K562 (cell line): ENCODE measurements around the gene TUT7. TPM values are rescaled to one million over a fixed set of nuclear protein-coding genes. Genes with fewer than 3 reads are reported as not detected.

Experiments used
- ATAC-seq: fragments of 200-7000 bp; cut with Tn5 transposase; 3 replicates; pipeline ENCODE4 v1.9.1; 2020; ENCODE audit warnings: moderate library complexity
- BruUV-seq: library from RNA; stranded (reverse); fragments of 400-500 nt; replicated peaks from 2 replicates; lab custom pipeline; 2021; lab: Mats Ljungman, UMichigan
- CTCF ChIA-PET: fragments of 300-600 bp; formaldehyde crosslinking; extraction: SDS; loops from one replicate; lab custom pipeline; 2021; ENCODE audit warnings: low intra/inter-chr PET ratio; lab: Yijun Ruan, JAX
- POLR2A ChIA-PET: fragments of 300-600, 350-650 bp; sonication (Branson Sonifier 250); formaldehyde crosslinking; extraction: SDS; loops from one replicate; lab custom pipeline; 2021; ENCODE audit warnings: antibody characterized with exemption, inconsistent platforms; lab: Yijun Ruan, JAX
- DNase-seq, 4 experiments: peaks; one replicate each; pipeline versions ENCODE4 v3.0.0 to v3.0.0-alpha.2; 2011 to 2018; ENCODE audit warnings: low spot score in 3 of 4, mixed read lengths in 3 of 4; ENCODE audit errors: extremely low read depth in 1 of 4
- FAIRE-seq: peaks from 2 replicates; lab custom pipeline; 2011; peaks lifted over from hg19 to GRCh38; lab: Jason Lieb, UNC
- H2AFZ ChIP-seq: 2 replicates; pipeline ENCODE4 v1.6.0; 2011; ENCODE audit warnings: low read depth, low read length, control low read depth, inconsistent platforms
- H3K27ac ChIP-seq: fragments of 200-600 bp; 3 replicates; pipeline ENCODE4 v1.8.0; 2011; ENCODE audit warnings: low read depth, mild to moderate bottlenecking, control low read depth, inconsistent platforms, low read length, moderate library complexity, mixed read lengths; ENCODE audit errors: extremely low read depth
- H3K27me3 ChIP-seq, 2 experiments: fragments of 300-600 bp in 1 of 2; 2 replicates in 1 of 2; 3 replicates in 1 of 2; pipeline versions ENCODE4 v1.6.0 to v1.8.0; 2011; ENCODE audit warnings: inconsistent platforms in 2 of 2, low read length in 2 of 2, mild to moderate bottlenecking in 1 of 2, mixed read lengths in 1 of 2, moderate library complexity in 1 of 2; ENCODE audit not compliant: control insufficient read depth in 2 of 2, insufficient read depth in 2 of 2
- H3K36me3 ChIP-seq: fragments of 300-600 bp; 3 replicates; pipeline ENCODE4 v1.8.0; 2011; ENCODE audit warnings: mild to moderate bottlenecking, low read length, inconsistent platforms; ENCODE audit not compliant: control insufficient read depth, insufficient read depth
- H3K4me1 ChIP-seq, 2 experiments: fragments of 200-600 bp in 1 of 2; replicated peaks in 1 of 2; 2 replicates in 1 of 2; 3 replicates in 1 of 2; pipeline versions ENCODE4 v1.5.1 to v1.8.0; 2011; ENCODE audit warnings: inconsistent platforms in 2 of 2, low read length in 2 of 2, mild to moderate bottlenecking in 1 of 2, mixed read lengths in 1 of 2, moderate library complexity in 1 of 2; ENCODE audit not compliant: control insufficient read depth in 2 of 2, insufficient read depth in 2 of 2
- H3K4me2 ChIP-seq: 2 replicates; pipeline ENCODE4 v1.6.1; 2011; ENCODE audit warnings: low read length, control low read depth, inconsistent platforms, mixed read lengths; ENCODE audit not compliant: insufficient read depth
- H3K4me3 ChIP-seq: fragments of 200-600 bp; sonication (generic), shearing (Covaris generic); 2 replicates; pipeline ENCODE4 v1.5.1; 2016; ENCODE audit warnings: control low read depth, inconsistent platforms
- H3K79me2 ChIP-seq: fragments of 200-600 bp; 3 replicates; pipeline ENCODE4 v1.8.0; 2011; ENCODE audit warnings: low read length, inconsistent platforms; ENCODE audit not compliant: control insufficient read depth, insufficient read depth
- H3K9ac ChIP-seq, 2 experiments: 2 replicates each; pipeline versions ENCODE4 v1.6.0 to v1.6.1; 2011; ENCODE audit warnings: low read depth in 2 of 2, low read length in 2 of 2, control low read depth in 1 of 2, inconsistent platforms in 1 of 2, mild to moderate bottlenecking in 1 of 2, mixed read lengths in 1 of 2; ENCODE audit not compliant: insufficient read depth in 1 of 2
- H3K9me1 ChIP-seq: one replicate; pipeline ENCODE4 v1.6.0; 2011; ENCODE audit warnings: inconsistent platforms, mild to moderate bottlenecking, low read length, moderate library complexity; ENCODE audit not compliant: control insufficient read depth, insufficient read depth
- H3K9me3 ChIP-seq: replicated peaks from 2 replicates; pipeline ENCODE4 v1.5.1; 2011; ENCODE audit warnings: low read depth, low read length, inconsistent platforms; ENCODE audit not compliant: control insufficient read depth, insufficient read depth
- H4K20me1 ChIP-seq: replicated peaks from 2 replicates; pipeline ENCODE4 v1.6.1; 2011; ENCODE audit warnings: low read length, inconsistent platforms, mixed read lengths; ENCODE audit not compliant: control insufficient read depth, insufficient read depth
- ATF2 ChIP-seq: sonication (generic); formaldehyde crosslinking; IDR thresholded peaks from 2 replicates; pipeline ENCODE4 v1.8.1; 2022; ENCODE audit warnings: missing genetic modification reagents
- ATF3 ChIP-seq, 2 experiments: fragments of 450-650 bp in 1 of 2; sonication (generic) in 1 of 2; formaldehyde crosslinking in 1 of 2; IDR thresholded peaks in 1 of 2; conservative IDR thresholded peaks in 1 of 2; 2 replicates each; pipeline versions ENCODE4 v1.6.1 to v1.8.1; 2016 to 2023; ENCODE audit warnings: mild to moderate bottlenecking in 2 of 2, moderate library complexity in 2 of 2, inconsistent platforms in 1 of 2, missing genetic modification reagents in 1 of 2
- DEAF1 ChIP-seq: fragments of 450-650 bp; formaldehyde crosslinking; IDR thresholded peaks from 2 replicates; pipeline ENCODE4 v1.4.0; 2020; ENCODE audit warnings: mild to moderate bottlenecking, moderate library complexity
- DPF2 ChIP-seq: fragments of 450-650 bp; IDR thresholded peaks from 2 replicates; pipeline ENCODE4 v1.6.1; 2016
- GATAD2B ChIP-seq: fragments of 450-650 bp; IDR thresholded peaks from 2 replicates; pipeline ENCODE4 v1.6.1; 2017; ENCODE audit warnings: mild to moderate bottlenecking, borderline replicate concordance
- JUND ChIP-seq, 2 experiments: IDR thresholded peaks; 2 replicates in 1 of 2; 3 replicates in 1 of 2; pipeline ENCODE4 v1.6.1; 2011; ENCODE audit warnings: borderline replicate concordance in 2 of 2, low read depth in 2 of 2, low read length in 2 of 2, improper control_type of control experiment in 1 of 2, missing biosample characterization in 1 of 2, missing genetic modification characterization in 1 of 2, missing genetic modification reagents in 1 of 2
- MBD1 ChIP-seq: fragments of 250-450 bp; sonication (Bioruptor Pico); IDR thresholded peaks from 2 replicates; pipeline ENCODE4 v1.8.0; 2022; ENCODE audit warnings: inconsistent platforms
- MBD2 ChIP-seq: sonication (generic); IDR thresholded peaks from 2 replicates; pipeline ENCODE4 v1.6.1; 2016; ENCODE audit warnings: low read depth, borderline replicate concordance
- RBM25 ChIP-seq: fragments of 200-400 bp; formaldehyde crosslinking; IDR thresholded peaks from 2 replicates; pipeline ENCODE4 v1.6.1; 2018; ENCODE audit warnings: low read length, low read depth, moderate library complexity; ENCODE audit not compliant: severe bottlenecking
- SMARCE1 ChIP-seq: fragments of 450-650 bp; IDR thresholded peaks from 2 replicates; pipeline ENCODE4 v1.7.1; 2016; ENCODE audit warnings: mild to moderate bottlenecking
- TCF7 ChIP-seq: sonication (generic); IDR thresholded peaks from 2 replicates; pipeline ENCODE4 v1.6.1; 2016; ENCODE audit warnings: antibody characterized with exemption, borderline replicate concordance
- YBX1 ChIP-seq: fragments of 450-650 bp; IDR thresholded peaks from 2 replicates; pipeline ENCODE4 v1.7.1; 2016; ENCODE audit warnings: mild to moderate bottlenecking
- ZFPM2 ChIP-seq: fragments of 250-450 bp; sonication (Bioruptor Pico); IDR thresholded peaks from 2 replicates; pipeline ENCODE4 v1.5.1; 2022; ENCODE audit warnings: mild to moderate bottlenecking
- ZNF197 ChIP-seq: fragments of 200-800 bp; sonication (Bioruptor generic); IDR thresholded peaks from 2 replicates; pipeline ENCODE4 v1.6.1; 2016; ENCODE audit warnings: low read depth, missing genetic modification characterization, missing compliant biosample characterization
- ZNF561 ChIP-seq: fragments of 450-650 bp; formaldehyde crosslinking; conservative IDR thresholded peaks from 2 replicates; pipeline ENCODE4 v1.4.0; 2020; ENCODE audit warnings: mild to moderate bottlenecking, moderate library complexity
- ZNF75A ChIP-seq: fragments of 450-650 bp; formaldehyde crosslinking; IDR thresholded peaks from 2 replicates; pipeline ENCODE4 v1.4.0; 2020; ENCODE audit warnings: mild to moderate bottlenecking
- WGBS: fragments of 100-300 bp; shearing (Covaris generic); methylation state at CpG from one replicate; pipeline ENCODE4 v1.1.6; 2016; ENCODE audit warnings: low coverage, mixed read lengths; ENCODE audit not compliant: insufficient coverage; ENCODE audit errors: missing lambda C conversion rate; 5-methylcytosine and 5-hydroxymethylcytosine counted together
- in situ Hi-C: fragments of 300-500 bp; cut with MboI; formaldehyde crosslinking; loops from 4 replicates; pipeline ENCODE4 v1.15.0; 2018; ENCODE audit warnings: inconsistent platforms, mixed read lengths
- intact Hi-C: fragments of 100-400 bp; cut with micrococcal nuclease; formaldehyde crosslinking; loops from 2 replicates; pipeline ENCODE4 v1.14.2; 2022
- polyA plus RNA-seq, 8 experiments: library from polyadenylated mRNA; depleted of rRNA in 4 of 8; stranded (reverse) in 5 of 8; unstranded in 3 of 8; fragments of >200 nt; fragmentation: Nextera tagmentation in 2 of 8; fragmentation: Illumina TruSeq in 1 of 8; extraction: Ambion mirVana in 2 of 8; extraction: Trizol in 1 of 8; gene quantifications; 2 replicates each; pipeline versions ENCODE4 v1.2.1 to v1.2.3, GENCODE V29; 2011 to 2014; ENCODE audit warnings: inconsistent platforms in 1 of 8, missing spikeins in 1 of 8
- total RNA-seq, 7 experiments: library from RNA; depleted of rRNA in 6 of 7; stranded (reverse); fragments of >200 nt in 6 of 7; fragmentation: Illumina TruSeq in 2 of 7; extraction: Trizol in 2 of 7; gene quantifications; 2 replicates each; pipeline versions ENCODE4 v1.2.1 to v1.2.3, GENCODE V29; 2011 to 2021; ENCODE audit warnings: low replicate concordance in 1 of 7

The TUT7 gene
- total and polyA plus RNA-seq, 9 of the 15 experiments (the other 6 are each of a cell fraction or from before 2014, with no cell fraction given): 5.9 to 26.9 (median 15.2) TPM

GRCh38 chr9:86389628-86390027 is 35.4 kb upstream of the TUT7 start (continued):
- TF ChIP-seq RBM25: no peak

- H3K9me1 ChIP-seq: no peaks in the 10 kb centered on the region
- ATAC-seq (no peak), FAIRE-seq (no peak), DNase-seq (no peak)
- no peaks in the 10 kb centered on the region for H4K20me1 ChIP-seq
- no peaks in the 10 kb centered on the region for H3K4me1 ChIP-seq
- H3K36me3 ChIP-seq: no peaks in the 10 kb centered on the region
- POLR2A ChIA-PET: interaction anchor here (0.6 kb wide), 1 partner anchor 934 kb away, joined by 3 read pairs; no protein-coding TSS in a partner anchor
- in situ Hi-C loops: no loop called here
- no peaks in the 10 kb centered on the region for H3K79me2 ChIP-seq
- 0% methylated on average over 3 of the region's 3 CpGs for WGBS
- intact Hi-C loops: no loop called here
- H3K4me3 ChIP-seq: no peak overlapping the region
- BruUV-seq: no TSS peak
- no peaks in the 10 kb centered on the region for H3K9me3 ChIP-seq
- no peak overlapping the region for H2AFZ ChIP-seq
- H3K27ac ChIP-seq: no peak overlapping the region
- no peaks in the 10 kb centered on the region; a peak in 1 of 5 replicates for H3K27me3 ChIP-seq
- H3K4me2 ChIP-seq: no peak overlapping the region
- H3K9ac ChIP-seq: no peak overlapping the region
- CTCF ChIA-PET: interaction anchor here (0.5 kb wide), 1 partner anchor 110 kb away, joined by 3 read pairs; no protein-coding TSS in a partner anchor
- TF ChIP-seq MBD1 (CRISPR knock-in tag) (no peak), DPF2 (no peak), GATAD2B (no peak), ZNF561 (no peak), JUND (IDR thresholded peaks at IDR 0.05; ENCODE audit: borderline replicate concordance, low read depth, low read length) (no peak), JUND (tag; IDR thresholded peaks at IDR 0.05; ENCODE audit: borderline replicate concordance, low read depth, low read length) (no peak), ATF2 (CRISPR knock-in tag) (no peak), YBX1 (no peak), ATF3 (IDR thresholded peaks at IDR 0.05) (no peak), ATF3 (CRISPR knock-in tag; conservative IDR thresholded peaks at IDR 0.05) (no peak), ZNF75A (CRISPR knock-in tag) (no peak), SMARCE1 (no peak), TCF7 (no peak), DEAF1 (CRISPR knock-in tag) (no peak), ZNF197 (no peak), ZFPM2 (CRISPR knock-in tag) (no peak), MBD2 (no peak)
Observed at GRCh38 chr9:86387376-86387775, 33.2 kb upstream of the TUT7 start.
